C4-2B (cell line): ENCODE data around the gene ZDHHC20.

Source experiments
- H3K27ac ChIP-seq: fragments of 450-650 bp; 2 replicates; pipeline ENCODE4 v1.5.1; 2017
- CTCF ChIP-seq: fragments of 450-650 bp; conservative IDR thresholded peaks from 2 replicates; pipeline ENCODE4 v1.5.1; 2017; ENCODE audit warnings: mild to moderate bottlenecking
- ZFX ChIP-seq: fragments of 450-650 bp; IDR thresholded peaks from 2 replicates; pipeline ENCODE4 v1.6.1; 2017

ZDHHC20 gene

GRCh38 chr13:21458813-21459701 is at the start of gene ZDHHC20:
TSS of gene ZDHHC20 (minus strand) at chr13:21459303. CDS start at chr13:21459171, 132 bp downstream.
- H3K27ac ChIP-seq: peak within 1 kb of the TSS; percentile 97
- TF ChIP-seq ZFX: peak; percentile 98
- no peak for TF ChIP-seq CTCF

- H3K27ac ChIP-seq: no peak overlapping the region
- TF ChIP-seq ZFX (no peak), CTCF (no peak)
These were observed 45.3 kb upstream of the ZDHHC20 start for GRCh38 chr13:21504379-21504778.

- TF ChIP-seq ZFX: no peak
- TF ChIP-seq CTCF: no peak; the same call in 1 of the 2 replicates
- H3K27ac ChIP-seq: no peak overlapping the region
These were observed 42.6 kb upstream of the ZDHHC20 start for GRCh38 chr13:21501686-21502085.

GRCh38 chr13:21486322-21486721 is 27.2 kb upstream of the ZDHHC20 start:
- H3K27ac ChIP-seq: no peak overlapping the region
- TF ChIP-seq ZFX (no peak), CTCF (no peak)

GRCh38 chr13:21483748-21484147 is 24.6 kb upstream of the ZDHHC20 start:
- H3K27ac ChIP-seq: no peak overlapping the region
- TF ChIP-seq ZFX (no peak), CTCF (no peak)

GRCh38 chr13:21481359-21481758 is 22.3 kb upstream of the ZDHHC20 start:
- no peak overlapping the region for H3K27ac ChIP-seq
- no peak for TF ChIP-seq CTCF
- TF ChIP-seq ZFX: no peak

- H3K27ac ChIP-seq: no peak overlapping the region; the same call in 1 of the 2 replicates
- TF ChIP-seq ZFX (no peak), CTCF (peak; percentile 94)
These were observed 20.0 kb upstream of the ZDHHC20 start for GRCh38 chr13:21478881-21479808.
